NCI-H1694 (cell line): ENCODE results near the gene MPDZ.

Source experiments
- DNase-seq: peaks from one replicate; lab custom pipeline; 2025; lab: John Stamatoyannopoulos, UW

MPDZ gene

DNA sequence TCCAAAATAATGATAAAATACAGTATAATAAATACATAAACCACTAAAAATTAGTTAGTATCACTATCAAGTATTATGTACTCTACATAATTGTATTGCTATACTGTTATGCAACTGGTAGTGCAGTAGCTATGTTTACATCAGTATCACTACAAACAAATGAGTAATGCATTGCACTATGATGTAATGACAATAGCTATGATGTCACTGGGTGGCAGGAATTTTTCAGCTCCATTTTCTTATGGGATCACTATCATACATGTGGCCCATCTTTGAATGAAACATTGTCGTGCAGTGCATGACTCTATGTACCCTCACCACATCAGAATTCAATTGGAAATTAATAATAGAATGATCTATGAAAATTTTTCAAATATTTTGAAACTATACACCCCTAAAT, 201.3 kb downstream of the MPDZ start:
- no peak for DNase-seq

DNA sequence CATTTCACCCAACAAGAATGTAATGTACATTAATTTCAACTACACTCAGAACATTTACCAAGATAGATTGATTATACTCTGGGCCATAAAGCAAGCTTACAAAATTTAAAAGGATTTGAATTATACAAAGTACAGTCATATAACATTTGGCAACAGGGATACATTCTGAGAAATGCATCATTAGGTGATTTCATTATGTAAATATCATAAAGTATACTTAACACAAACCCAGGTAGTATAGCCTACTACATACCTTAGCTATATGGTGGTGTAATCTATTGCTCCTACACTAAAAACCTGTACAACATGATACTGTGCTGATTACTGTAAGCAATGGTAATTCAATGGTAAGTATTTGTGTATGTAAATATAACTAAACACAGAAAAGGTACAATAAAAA, 202.9 kb downstream of the MPDZ start:
- DNase-seq, result no peak

DNA sequence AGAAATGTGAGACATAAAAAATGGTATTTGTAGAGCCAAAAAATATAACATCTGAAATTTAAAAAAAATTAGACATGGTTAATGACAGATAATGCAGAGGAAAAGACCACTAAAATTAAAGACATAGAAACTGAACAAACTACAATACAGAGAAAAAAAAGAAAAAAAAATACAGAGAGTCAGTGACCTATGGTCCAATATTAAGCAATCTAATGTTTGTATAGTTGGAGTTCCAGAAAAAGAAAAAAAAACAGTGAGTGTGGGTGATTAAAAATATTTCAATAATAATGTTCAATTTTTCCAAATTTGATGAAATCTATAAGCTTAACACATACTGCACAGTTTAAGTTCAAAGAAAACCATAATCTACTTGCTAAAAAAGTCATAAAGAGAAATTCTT, 207.6 kb downstream of the MPDZ start:
- no peak for DNase-seq

DNA sequence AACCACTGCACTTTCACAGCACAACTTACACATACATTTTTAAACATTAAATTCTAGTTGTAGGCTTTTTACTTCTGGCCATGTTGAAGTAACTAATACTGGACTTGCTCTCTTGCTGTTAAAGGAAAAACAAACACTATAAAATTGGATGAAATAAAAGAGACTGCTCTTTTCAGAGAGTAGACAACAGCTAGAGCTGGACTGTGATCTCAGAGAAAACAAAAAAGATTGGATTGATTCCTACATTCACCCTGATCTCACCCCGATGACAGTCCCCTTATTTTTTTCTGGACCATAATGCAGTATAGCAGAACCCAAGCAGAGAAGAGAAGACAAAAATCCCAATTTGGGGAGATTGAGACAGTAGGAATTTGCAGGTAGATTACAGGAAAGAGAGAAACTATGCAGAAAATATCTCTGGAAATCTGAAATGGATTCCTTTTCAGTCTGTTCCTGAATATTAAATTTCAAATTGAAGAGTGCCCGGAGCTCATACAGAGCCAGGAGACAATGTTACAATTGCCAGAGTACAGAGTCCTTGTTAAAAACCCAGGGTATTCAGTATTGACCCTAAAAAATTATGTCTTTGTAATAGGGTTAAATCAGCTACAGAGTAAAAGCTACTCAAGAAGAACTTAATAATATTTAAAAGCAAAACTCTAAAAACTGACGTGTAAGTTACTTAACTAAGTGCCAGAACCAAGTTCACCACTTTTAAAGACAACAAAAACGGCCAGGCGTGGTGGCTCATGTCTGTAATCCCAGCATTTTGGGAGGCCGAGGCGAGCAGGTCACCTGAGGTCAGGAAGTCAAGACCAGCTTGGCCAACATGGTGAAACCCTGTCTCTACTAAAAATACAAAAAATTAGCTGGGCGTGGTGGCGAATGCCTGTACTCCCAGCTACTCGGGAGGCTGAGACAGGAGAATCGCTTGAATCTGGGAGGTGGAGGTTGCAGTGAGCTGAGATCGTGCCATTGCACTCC, 208.6 kb downstream of the MPDZ start:
- DNase-seq, result no peak

DNA sequence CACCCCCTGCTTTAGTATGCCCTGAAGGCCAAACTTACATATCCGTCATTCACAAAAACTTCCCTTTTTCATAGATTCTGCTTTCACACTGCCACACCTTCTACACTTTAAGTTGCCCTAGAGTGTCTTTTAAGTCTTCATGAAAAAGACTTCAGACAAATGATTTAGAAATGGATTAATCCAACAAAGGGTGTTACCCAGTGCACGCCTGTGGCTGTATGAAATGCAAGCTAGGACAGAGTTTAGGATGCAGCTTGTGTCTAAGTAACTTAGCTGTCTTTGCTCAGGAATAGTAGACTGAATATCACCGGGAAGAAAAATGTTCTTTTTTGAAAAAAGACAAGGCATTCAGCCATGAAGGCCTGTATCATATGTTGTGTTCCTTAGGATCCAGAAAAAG, 210.0 kb downstream of the MPDZ start:
- no peak for DNase-seq

DNA sequence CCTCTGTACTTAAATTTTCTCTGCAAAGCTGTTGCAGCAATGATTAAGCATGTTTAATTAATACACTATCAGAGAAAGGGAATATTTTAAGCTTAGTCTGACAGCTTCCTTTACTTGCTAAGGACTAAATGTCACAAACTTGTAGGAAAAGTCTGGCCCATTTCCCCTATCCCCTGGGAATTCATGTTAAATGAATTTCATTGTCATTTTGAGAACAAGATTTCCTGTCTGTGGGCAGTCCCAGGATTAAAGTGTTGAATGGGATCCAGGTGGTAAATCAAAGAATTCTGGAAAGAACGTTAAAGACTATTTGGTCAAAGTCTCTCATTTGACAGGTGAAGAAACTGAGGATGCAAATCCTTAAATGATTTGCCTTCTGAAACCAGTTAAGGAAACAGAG, 214.8 kb downstream of the MPDZ start:
- DNase-seq, result no peak

DNA sequence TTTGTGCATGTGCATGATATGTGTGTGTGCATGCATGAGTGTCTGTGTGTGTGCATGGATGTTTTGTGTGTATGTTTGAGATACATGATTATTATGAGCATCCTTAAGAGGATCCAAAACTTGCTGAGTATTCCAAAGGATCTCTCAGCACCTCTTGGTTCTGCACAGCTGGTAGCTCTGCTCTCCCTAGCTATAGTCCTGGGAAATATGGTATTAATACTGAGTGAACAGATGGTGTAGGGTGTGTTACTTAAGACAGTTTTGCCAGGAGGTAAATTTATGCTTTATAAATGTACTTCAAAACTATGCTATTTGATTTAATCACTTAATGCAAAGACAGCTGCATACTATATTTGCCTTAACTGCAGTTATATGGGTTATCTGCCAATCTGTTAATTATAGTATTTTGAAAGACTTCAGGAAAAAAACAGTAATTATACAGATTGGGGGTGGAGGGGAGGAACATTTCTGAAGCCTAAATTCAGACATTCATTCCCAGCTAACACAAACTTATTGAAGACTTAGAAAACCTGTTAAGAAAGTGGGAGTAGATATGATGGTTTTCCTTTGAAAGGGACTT, 215.5 kb downstream of the MPDZ start:
- peak; percentile 69 for DNase-seq

DNA sequence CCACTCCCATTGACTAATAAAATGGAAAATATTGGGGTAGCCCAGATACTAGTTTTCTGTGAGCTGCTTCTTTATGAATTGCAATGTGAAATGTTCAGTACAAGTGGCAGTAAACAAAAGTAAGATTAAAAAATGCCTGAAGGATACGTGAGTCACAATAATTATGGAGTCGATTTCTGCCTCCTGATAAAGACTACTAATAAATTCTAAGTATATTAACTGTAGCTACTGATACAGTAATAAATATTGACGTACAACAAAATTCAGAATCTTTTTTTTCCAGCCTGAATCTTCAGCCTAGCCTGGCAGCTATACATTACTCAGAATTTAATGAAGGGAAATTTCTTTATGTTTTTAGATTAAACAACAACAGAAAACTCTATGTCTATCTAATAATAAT, 218.1 kb downstream of the MPDZ start:
- no peak for DNase-seq
